Hepatocyte (in vitro differentiated cells): ENCODE results near the gene STK32B. TPM values are rescaled to one million over a fixed set of nuclear protein-coding genes. Genes with fewer than 3 reads are reported as not detected.

Experiments
- DNase-seq: peaks from one replicate; pipeline ENCODE4 v3.0.0-alpha.2; 2016; ENCODE audit warnings: low spot score
- H2AFZ ChIP-seq: fragments of 200-600 bp; sonication (generic); 2 replicates; pipeline ENCODE4 v1.6.0; 2016; ENCODE audit warnings: antibody characterized with exemption, mild to moderate bottlenecking
- H3K27ac ChIP-seq: fragments of 200-600 bp; sonication (generic); 2 replicates; pipeline ENCODE4 v1.5.1; 2016; ENCODE audit warnings: mild to moderate bottlenecking
- H3K27me3 ChIP-seq: fragments of 200-600 bp; sonication (generic); 2 replicates; pipeline ENCODE4 v1.6.1; 2016
- H3K36me3 ChIP-seq: fragments of 200-600 bp; sonication (generic); replicated peaks from 2 replicates; pipeline ENCODE4 v1.5.1; 2016; ENCODE audit warnings: low read depth; ENCODE audit not compliant: insufficient read depth
- H3K4me1 ChIP-seq: fragments of 200-600 bp; sonication (generic); 2 replicates; pipeline ENCODE4 v1.5.1; 2016; ENCODE audit warnings: mild to moderate bottlenecking, moderate library complexity; ENCODE audit not compliant: insufficient read depth
- H3K4me2 ChIP-seq: fragments of 200-600 bp; sonication (generic); 2 replicates; pipeline ENCODE4 v1.6.0; 2016
- H3K4me3 ChIP-seq: fragments of 200-600 bp; sonication (generic); 2 replicates; pipeline ENCODE4 v1.5.1; 2016; ENCODE audit warnings: mild to moderate bottlenecking
- H3K79me2 ChIP-seq: fragments of 200-600 bp; sonication (generic); 2 replicates; pipeline ENCODE4 v1.6.0; 2017; ENCODE audit warnings: mild to moderate bottlenecking
- H3K9me2 ChIP-seq: fragments of 200-600 bp; sonication (generic); replicated peaks from 2 replicates; pipeline ENCODE4 v1.6.0; 2017; ENCODE audit warnings: mild to moderate bottlenecking; ENCODE audit not compliant: insufficient read depth
- H3K9me3 ChIP-seq: fragments of 200-600 bp; sonication (generic); 2 replicates; pipeline ENCODE4 v1.5.1; 2016; ENCODE audit warnings: low read depth, mild to moderate bottlenecking
- H4K20me1 ChIP-seq: fragments of 200-600 bp; sonication (generic); 2 replicates; pipeline ENCODE4 v1.6.0; 2016; ENCODE audit warnings: mild to moderate bottlenecking; ENCODE audit not compliant: insufficient read depth, poor library complexity, severe bottlenecking
- EZH2 ChIP-seq: fragments of 200-600 bp; sonication (generic); IDR thresholded peaks from 2 replicates; pipeline ENCODE4 v1.6.1; 2016; ENCODE audit warnings: antibody characterized with exemption, mild to moderate bottlenecking, borderline replicate concordance
- EZH2phosphoT487 ChIP-seq: fragments of 200-600 bp; sonication (generic); IDR thresholded peaks from one replicate; pipeline ENCODE4 v1.6.1; 2018; ENCODE audit warnings: antibody characterized with exemption, mild to moderate bottlenecking, low read depth, moderate library complexity; ENCODE audit not compliant: unreplicated experiment, severe bottlenecking
- WGBS: methylation state at CpG from one replicate; pipeline ENCODE4 v1.1.6; 2016; ENCODE audit warnings: low lambda C conversion rate; ENCODE audit errors: missing lambda C conversion rate; 5-methylcytosine and 5-hydroxymethylcytosine counted together
- polyA plus RNA-seq: library from polyadenylated mRNA; unstranded; fragments of >200 nt; fragmentation: Nextera tagmentation; extraction: Ambion mirVana; gene quantifications from 2 replicates; pipeline ENCODE4 v1.2.1, GENCODE V29; 2016
- total RNA-seq: library from RNA; depleted of rRNA; stranded (reverse); fragments of >200 nt; gene quantifications from 2 replicates; pipeline ENCODE4 v1.2.3, GENCODE V29; 2014
- TF ChIP-seq, protein P1 (sequence below): fragments of 200-600 bp; sonication (generic); IDR thresholded peaks from 2 replicates; pipeline ENCODE4 v1.5.1; 2016; ENCODE audit warnings: antibody characterized with exemption, mild to moderate bottlenecking; ENCODE audit not compliant: poor library complexity

STK32B gene
- total and polyA plus RNA-seq, 2 experiments from 2014 or later = 0.51 to 1.6 TPM

DNA sequence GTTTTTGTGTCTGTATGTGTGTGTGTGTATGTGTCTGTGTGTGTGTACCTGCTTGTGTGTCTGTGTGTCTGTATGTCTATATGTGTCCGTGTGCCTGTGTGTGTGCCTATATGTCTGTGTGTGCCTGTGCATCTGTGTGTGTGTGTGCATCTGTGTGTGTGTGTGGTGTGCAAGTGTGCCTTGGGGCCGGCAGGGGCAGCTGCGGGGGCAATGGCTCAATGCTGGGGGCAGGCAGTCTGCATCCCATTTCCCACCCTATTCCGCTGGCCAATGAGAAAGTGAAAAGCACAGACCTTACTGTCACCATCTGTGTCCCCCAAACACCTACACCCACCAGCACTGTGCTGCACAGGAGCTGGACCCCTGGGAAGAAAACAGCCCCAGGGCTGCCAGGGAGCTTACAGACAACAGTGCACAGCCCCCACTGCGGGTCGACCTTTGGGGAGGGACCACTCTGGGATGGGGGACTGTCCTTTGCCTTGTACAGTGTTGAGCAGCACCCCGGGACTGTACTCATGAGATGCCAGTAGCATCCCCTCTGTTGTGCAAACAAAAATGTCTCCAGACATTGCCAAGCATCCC lies 411.1 kb downstream of the STK32B start:
- no peak overlapping the region for H3K4me3 ChIP-seq
- H3K9me2 ChIP-seq = no peaks in the 10 kb centered on the region
- TF ChIP-seq EZH2 (no peak), EZH2phosphoT487 (no peak)
- TF ChIP-seq, protein P1, sequence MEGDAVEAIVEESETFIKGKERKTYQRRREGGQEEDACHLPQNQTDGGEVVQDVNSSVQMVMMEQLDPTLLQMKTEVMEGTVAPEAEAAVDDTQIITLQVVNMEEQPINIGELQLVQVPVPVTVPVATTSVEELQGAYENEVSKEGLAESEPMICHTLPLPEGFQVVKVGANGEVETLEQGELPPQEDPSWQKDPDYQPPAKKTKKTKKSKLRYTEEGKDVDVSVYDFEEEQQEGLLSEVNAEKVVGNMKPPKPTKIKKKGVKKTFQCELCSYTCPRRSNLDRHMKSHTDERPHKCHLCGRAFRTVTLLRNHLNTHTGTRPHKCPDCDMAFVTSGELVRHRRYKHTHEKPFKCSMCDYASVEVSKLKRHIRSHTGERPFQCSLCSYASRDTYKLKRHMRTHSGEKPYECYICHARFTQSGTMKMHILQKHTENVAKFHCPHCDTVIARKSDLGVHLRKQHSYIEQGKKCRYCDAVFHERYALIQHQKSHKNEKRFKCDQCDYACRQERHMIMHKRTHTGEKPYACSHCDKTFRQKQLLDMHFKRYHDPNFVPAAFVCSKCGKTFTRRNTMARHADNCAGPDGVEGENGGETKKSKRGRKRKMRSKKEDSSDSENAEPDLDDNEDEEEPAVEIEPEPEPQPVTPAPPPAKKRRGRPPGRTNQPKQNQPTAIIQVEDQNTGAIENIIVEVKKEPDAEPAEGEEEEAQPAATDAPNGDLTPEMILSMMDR = no peak
- H3K36me3 ChIP-seq = no peaks in the 10 kb centered on the region
- WGBS = 87% methylated on average over 7 of the region's 7 CpGs
- no peaks in the 10 kb centered on the region for H4K20me1 ChIP-seq
- H3K4me2 ChIP-seq = no peak overlapping the region
- H3K9me3 ChIP-seq = no peaks in the 10 kb centered on the region
- no peak overlapping the region for H2AFZ ChIP-seq
- H3K27me3 ChIP-seq = no peaks in the 10 kb centered on the region
- H3K4me1 ChIP-seq = no peaks in the 10 kb centered on the region
- DNase-seq = no peak
- H3K79me2 ChIP-seq = no peaks in the 10 kb centered on the region
- no peak overlapping the region for H3K27ac ChIP-seq

DNA sequence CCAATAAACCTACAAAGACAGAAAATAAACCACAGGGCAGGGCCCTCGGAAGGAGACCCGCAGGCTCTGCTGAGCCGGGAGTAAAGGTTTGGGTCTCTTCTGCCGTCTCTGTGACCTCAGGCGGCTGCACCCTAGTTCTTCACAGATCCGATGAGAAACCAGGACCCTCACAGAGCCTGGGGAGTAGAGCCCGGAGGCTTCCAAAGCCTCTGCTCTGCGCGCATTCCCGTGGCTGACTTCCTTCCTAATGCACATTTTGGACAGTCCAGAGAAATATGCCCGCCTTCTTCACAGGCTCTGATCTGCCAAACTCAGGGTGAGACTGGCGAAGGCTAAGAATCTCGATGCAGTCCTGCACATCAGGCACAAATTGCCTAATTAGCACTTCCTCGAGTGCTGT lies 411.6 kb downstream of the STK32B start:
- Histone ChIP-seq H3K79me2 (no peaks in the 10 kb centered on the region), H2AFZ (no peak overlapping the region), H3K27ac (no peak overlapping the region), H3K36me3 (no peaks in the 10 kb centered on the region), H3K27me3 (no peaks in the 10 kb centered on the region), H3K9me3 (no peaks in the 10 kb centered on the region), H3K4me3 (no peak overlapping the region), H4K20me1 (no peaks in the 10 kb centered on the region), H3K9me2 (no peaks in the 10 kb centered on the region), H3K4me2 (no peak overlapping the region), H3K4me1 (no peaks in the 10 kb centered on the region)
- WGBS = 83% methylated on average over 14 of the region's 14 CpGs
- TF ChIP-seq EZH2 (no peak), EZH2phosphoT487 (no peak)
- TF ChIP-seq, protein P1 = no peak
- DNase-seq = no peak

DNA sequence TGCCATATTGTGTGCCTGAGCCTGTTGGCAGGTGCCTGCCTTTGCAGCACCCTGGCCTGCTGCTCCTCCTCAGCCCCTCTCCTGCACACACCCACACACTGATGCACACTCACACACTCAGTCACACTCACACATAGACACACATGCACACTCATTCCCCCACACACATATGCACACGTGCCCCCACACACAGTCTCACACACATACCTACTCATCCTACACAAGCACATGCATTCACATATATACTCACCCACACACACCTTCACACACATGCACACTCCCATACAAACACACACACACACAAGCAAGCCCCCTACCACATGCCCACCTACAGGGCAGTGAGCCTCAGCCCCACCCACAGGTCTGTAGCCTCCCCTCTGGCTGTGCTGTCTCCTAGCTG lies 412.1 kb downstream of the STK32B start:
- H3K36me3 ChIP-seq = no peaks in the 10 kb centered on the region
- no peaks in the 10 kb centered on the region for H3K27me3 ChIP-seq
- H3K4me1 ChIP-seq = no peaks in the 10 kb centered on the region
- H4K20me1 ChIP-seq = no peaks in the 10 kb centered on the region
- no peak overlapping the region for H3K4me3 ChIP-seq
- WGBS = 92% methylated on average over 1 of the region's 1 CpG
- H3K27ac ChIP-seq = no peak overlapping the region
- no peak overlapping the region for H3K4me2 ChIP-seq
- no peak for DNase-seq
- no peaks in the 10 kb centered on the region for H3K9me2 ChIP-seq
- H3K9me3 ChIP-seq = no peaks in the 10 kb centered on the region
- no peaks in the 10 kb centered on the region for H3K79me2 ChIP-seq
- no peak overlapping the region for H2AFZ ChIP-seq
- TF ChIP-seq EZH2phosphoT487 (no peak), EZH2 (no peak)
- TF ChIP-seq, protein P1 = no peak
